Dermis blood vessel endothelial cell (primary cell): ENCODE measurements around the gene DCLRE1A. TPM values are rescaled to one million over a fixed set of nuclear protein-coding genes. Genes with fewer than 3 reads are reported as not detected.

Experiments
- DNase-seq: peaks from one replicate; pipeline ENCODE4 v3.0.0; 2010
- total RNA-seq: library from RNA; depleted of rRNA; stranded (reverse); fragments of >200 nt; gene quantifications from 2 replicates; pipeline ENCODE4 v1.2.3, GENCODE V29; 2014

Gene DCLRE1A
- 8.0 and 12.3 TPM in 2 replicates for total RNA-seq

DNA sequence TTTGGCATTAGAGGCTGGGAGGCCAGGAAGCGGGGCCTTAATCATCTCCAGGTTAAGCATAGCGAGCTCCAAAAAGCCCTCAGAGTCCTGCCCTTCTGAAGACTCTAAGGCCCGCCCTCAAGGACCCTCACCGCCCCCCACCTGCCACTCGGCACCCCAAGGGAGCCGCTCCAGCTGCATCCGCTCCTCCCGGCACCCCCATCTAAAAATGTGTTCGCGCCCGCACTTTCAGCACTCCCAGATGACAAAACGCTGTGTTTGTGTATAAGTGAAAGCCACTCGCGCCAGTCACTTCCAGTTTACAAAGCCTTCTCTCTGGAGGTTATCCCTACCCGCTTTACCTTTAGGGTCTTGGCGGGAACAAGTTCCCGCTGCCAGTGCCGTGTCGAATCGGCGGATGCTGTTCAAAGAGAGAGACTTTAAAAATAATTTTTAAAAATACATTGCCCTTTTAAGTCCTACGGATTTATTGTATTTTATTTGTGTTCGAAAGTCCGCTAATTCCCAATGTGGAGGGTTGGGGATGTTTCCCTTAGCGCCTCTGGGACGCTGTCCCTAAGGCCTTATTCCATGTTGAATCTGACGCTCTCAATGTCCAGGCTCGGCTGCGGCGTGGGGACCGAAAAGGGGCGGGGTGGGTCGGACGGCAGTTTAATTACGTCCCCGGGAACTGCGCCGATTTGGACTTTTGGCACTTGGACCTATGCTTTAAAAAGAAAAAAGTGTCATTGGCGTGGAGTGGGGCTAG lies at the start of gene DCLRE1A, which contains the start of gene NHLRC2:
Gene DCLRE1A, minus strand, starts transcription at position 70 of the 748 bp plus-strand sequence. CDS start 900 bp downstream, outside the sequence.
Gene NHLRC2, plus strand, starts transcription at position 649 of the 748 bp plus-strand sequence. CDS start 212 bp downstream, outside the sequence.
- peak; percentile 88 for DNase-seq

DNA sequence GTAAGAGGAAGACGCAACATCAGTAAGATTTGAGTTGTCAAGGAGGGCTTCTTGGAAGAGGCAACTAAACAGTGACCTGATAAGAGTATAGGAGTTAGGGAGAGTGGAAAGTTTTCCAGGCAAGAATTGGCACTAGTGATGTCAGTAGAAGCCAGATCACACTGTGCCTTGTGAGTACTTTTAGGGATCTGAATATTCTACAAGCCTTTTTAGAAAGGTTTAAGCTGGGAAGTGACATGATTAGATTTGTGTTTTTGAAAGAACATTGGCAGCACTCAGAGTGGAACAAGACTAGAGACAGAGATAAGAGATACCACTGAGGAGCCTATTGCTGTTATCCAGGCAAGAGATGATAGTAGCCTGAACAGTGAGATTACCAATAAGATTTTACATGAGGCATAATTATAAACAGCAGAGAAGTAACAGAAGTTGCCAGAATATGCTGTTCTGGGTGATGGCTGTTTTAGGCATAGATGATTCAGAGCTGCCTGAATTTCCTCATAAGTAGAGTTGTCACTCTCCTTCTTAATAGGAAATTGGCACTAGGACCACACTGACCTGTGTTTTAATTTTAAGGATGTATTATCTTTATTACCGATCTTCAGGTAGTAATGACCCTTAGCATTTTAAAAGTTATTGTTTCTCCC lies 46.2 kb upstream of the DCLRE1A start:
- DNase-seq: no peak

DNA sequence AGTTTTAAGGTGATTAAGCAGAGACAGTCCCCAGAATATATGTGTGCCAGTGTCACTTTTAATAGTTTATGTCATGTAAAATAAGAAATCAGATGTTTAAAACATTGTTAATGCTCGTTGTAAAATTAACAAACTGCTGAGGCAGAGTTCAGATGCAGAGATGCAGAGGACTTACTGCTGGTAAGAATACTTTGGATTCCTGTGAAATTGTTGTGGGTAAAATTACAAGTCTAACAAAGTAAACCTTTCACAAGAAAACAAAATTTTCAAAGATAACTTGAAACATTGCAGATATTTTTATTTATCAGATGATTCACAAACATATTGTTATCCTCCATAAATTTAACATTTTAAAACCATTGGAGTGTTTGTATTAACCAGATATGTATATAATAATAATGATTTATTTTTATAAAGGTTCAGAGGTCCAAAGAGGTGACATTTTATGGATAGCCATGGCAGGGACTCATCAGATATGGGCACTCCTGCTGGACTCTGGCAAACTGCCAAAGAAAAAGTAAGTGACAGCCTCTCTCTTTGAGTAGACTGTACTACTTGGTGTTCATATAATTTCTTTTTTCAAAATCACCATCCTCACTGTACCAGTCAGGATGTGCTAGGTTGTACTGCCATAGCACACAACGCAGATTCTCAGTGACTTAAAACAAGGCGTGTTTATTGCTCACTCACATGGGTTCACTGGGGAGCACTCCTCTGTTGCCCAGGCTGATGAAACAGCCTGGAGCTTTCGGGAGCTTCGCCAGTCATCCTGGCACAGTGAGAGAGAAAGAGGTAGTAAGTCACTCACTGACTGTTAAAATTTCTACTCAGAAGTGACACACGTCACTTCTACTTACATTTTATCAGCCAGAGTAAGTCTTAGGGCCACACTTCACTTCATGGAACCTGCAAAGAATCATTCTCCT lies 44.1 kb upstream of the DCLRE1A start:
- DNase-seq: no peak

DNA sequence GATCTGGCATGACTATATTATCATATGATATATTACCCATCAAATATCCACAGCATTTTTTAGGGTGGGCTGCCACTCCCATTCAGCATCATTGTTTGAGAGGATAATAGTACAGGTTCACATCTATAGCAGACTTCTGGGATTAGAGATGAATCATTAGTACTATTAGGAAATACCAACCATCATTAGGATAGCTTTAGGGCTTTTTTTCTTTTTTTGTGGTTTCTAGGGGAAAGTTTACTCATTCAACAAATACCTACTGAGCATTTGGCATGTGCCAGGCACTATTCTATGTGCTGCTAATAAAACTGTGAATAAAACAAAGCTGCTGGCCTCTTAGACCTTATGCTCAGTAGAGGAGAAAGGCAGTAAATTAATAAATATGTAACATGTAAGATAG lies 41.1 kb upstream of the DCLRE1A start:
- peak; percentile 30 for DNase-seq

DNA sequence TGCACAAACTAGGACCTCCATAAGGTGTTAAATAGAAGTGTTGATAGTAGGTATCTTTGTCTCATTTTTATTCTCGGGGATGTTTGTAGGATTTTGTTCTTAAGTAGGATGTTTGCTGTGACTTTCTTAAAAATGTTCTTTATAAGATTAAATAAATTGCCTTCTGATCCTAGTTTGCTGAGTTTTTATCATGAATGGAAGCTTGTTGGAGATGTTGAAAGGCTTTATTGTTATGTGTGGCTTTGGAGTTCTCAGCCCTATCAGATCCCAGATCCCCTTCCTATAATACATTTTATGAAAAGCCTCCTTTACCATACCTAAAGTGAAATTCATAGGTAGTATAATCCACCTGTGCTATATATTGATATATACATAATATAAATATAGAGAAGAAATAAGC lies 40.7 kb upstream of the DCLRE1A start:
- DNase-seq: no peak

DNA sequence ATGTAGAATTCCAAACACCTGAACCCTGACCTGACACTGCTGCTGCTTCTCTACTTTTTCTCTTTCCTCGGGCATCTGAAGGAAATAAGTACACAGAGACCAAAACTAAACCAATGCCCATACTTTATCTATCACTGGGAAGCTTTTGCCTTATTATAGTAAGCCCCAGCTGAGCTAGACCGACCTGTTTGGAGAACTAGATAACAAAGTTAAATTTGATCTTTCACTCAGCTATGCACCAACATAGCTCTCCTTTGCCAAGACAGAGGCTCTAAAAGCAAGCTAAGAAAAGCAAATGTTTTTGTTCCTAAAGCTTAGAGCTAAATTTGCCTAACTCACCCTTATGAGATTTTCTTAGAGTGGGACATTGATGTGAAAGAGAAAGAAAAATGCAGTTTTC lies 39.7 kb upstream of the DCLRE1A start:
- DNase-seq: no peak

DNA sequence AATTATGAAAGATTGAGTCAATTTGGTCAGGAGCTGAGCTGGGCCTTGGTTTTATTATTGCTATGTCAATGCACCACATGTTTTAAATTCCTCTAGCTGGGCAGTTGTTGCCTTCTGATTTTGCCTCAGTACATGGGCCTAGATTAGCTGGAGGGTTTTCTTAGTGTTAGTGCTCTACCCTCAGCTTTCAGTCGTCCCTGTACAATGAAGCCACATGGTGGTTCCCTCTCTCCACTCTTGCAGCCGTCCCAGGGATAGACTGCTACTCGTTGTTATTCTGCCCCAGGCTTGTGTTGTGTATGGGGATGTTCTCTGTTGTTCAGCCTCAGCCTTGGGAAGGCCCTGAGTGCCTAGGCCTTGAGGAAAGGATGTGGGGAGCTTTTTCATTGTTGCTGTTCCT lies 37.6 kb upstream of the DCLRE1A start:
- DNase-seq: no peak

DNA sequence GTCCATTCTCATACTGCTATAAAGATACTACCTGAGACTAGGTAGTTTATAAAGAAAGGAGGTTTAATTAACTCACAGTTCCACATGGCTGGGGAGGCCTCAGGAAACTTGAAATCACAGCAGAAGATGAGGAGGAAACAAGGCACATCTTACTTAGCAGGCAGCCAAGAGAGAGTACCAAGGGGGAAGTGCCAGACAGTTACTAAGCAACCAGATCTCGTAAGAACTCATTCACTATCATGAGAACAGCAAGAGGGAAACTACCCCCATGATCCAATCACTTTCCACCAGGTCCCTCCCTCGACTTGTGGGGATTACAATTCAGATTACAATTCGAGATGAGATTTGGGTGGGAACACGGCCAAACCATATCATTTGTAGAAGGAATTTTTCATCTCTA lies 36.9 kb upstream of the DCLRE1A start:
- no peak for DNase-seq

DNA sequence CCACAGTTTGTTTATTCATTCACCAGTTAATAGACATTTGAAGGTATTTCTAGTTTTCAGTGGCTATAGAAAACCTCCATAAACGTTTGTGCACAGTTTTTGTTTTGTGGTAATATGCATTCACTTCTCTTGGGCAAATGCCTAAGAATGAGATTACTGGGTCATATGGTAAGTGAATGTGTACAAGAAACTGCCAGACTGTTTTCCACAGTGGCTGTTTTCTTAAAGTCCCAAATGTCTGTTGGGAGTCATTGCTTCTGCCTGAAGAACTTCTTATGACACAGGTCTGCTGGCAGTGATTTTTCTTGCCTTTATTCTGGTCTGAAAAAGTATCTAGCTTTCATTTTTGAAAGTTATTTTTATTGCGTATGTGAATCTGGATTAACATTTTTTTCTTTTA lies 36.0 kb upstream of the DCLRE1A start:
- DNase-seq: no peak

DNA sequence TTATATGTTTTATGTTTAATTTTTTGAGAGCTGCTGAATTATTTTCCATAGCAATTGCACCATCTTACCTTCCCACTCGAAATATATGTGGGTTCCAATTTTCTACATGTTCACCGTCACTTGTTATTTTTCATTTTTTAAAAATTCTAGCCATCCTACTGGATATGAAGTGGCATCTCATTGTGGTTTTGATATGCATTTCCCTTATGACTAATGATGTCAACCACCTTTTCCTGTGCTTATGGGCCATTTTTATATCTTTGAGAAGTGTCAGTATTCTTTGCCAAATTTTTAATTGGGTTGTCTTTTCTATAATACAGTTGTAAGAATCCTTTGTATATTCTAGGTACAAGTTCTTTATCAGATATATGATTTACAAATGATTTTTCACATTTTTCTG lies 28.4 kb upstream of the DCLRE1A start:
- DNase-seq: no peak

DNA sequence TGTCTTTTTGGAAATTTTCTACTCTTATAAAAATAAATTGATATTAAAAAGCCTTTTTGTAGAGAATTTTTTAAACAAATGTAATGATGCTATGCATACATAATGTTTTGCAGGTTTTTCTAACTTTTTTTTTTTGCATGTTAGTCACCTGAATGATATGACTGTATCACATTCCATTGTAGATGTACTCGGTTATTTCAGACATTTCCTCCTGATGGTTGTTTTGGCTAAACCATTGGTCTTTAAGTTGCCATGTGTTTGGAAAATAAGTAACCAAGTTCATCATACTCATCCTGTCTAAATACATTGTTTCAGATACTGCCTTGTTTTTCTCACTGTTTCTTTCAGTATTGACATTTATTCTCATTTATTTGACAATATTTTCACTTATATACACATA lies 26.4 kb upstream of the DCLRE1A start:
- DNase-seq: peak; percentile 89

DNA sequence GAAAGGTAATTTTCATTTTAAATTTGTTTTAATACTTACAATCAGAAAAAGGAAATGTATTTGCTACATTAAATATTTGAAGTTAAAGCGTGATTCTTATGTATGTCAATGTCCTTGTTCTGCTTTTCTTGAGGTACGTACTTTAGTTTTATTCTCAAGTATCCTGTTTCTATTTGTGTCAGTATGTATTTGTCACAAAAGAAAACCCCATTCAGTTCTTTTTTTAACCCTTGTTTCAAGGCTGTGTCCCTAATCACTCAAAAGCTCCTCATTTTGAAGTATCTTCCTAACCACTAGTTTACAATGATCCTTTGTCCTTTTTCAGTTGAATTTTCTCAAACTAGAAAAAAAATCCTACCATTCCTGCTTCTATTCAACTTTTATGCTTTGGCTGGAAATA lies 25.8 kb upstream of the DCLRE1A start:
- no peak for DNase-seq

DNA sequence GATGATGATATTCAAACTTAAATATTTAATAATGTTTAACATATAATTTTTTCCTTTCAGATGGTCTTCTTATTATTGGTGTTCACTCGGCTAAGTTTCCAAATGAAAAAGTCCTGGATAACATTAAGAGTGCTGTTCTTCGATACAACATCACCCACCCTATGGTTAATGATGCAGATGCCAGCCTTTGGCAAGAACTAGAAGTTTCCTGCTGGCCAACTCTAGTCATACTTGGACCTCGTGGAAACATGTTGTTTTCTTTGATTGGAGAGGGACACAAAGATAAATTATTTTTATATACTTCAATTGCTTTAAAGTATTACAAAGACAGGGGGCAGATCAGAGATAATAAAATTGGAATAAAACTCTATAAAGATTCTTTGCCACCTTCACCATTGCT lies 22.6 kb upstream of the DCLRE1A start:
- DNase-seq: no peak

DNA sequence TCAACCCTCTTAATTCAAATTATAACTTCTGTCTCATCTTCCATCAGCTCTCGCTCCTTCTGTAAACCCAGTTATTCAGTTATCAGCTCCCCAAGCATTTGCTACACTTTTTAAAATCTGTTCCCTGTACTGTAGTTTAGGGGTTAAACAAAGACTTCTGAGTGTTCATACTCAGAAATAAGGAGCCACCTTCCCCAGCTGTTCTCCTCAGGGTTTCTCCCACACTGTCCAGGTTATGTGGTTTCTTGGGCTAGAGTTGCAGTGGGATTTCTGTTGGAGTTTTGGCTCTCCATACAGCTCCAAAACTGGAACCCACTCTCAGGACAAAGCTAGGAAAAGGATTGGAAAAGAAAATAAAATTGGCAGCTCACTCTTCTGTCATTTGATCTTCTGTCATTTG lies 21.3 kb upstream of the DCLRE1A start:
- no peak for DNase-seq

DNA sequence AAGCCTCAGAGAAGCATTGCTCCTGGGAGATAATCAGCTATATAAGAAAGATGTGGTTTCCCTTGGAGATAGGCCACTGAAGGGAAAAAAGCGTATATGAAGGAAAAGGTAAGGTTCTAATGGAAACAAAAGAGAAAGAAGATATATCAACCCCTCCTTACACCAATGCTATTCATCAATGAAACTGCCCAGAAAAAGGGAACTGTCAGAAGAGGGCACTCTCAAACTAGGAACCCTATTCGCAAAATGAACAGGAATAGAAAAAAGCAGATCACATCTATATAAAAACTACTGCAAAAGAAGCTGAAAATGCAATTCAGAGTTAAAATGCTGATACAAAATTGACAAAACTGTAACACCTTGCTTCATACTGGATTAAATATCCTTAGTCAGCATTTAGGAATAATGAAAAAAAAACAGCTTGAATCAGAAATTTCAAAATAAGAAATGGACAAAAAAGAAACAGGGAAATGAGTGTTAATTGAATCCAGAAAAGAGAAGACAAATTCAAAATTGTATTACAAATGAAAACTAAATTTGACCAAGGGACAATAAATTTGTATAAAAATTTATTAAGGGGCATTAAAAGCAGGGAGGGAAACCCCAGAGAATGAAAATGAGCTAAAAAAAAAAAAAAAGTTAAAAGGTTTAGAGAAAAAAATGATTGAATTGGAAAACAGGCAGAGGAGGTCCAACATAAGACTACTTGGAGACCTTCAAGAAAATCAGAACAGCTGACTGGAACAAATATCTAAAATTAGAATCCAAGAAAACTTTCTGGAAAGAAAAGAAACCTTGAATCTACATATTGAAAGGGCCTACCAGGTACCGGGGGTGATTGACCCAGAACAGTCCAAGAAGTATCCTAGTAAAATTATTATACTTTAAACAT lies 18.5 kb upstream of the DCLRE1A start:
- peak; percentile 43 for DNase-seq

DNA sequence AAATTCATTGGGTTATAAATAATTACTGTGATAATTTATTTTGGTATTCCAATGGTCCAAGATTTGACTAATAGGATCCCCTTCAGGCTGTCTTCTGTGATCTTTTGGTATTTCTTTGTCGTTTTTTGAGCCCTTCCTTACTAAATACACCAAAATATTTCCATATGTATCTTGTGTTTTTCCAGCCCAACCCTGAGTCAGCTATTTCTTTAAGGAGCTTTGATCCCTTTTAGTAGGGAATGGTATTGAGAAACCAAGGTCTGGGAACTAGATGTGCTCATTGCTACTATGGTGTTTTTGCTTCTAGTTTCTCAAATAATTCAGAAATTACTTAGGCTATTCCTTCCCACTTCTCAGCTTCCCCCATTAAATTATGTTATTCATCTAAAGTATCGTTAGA lies 15.9 kb upstream of the DCLRE1A start:
- no peak for DNase-seq

DNA sequence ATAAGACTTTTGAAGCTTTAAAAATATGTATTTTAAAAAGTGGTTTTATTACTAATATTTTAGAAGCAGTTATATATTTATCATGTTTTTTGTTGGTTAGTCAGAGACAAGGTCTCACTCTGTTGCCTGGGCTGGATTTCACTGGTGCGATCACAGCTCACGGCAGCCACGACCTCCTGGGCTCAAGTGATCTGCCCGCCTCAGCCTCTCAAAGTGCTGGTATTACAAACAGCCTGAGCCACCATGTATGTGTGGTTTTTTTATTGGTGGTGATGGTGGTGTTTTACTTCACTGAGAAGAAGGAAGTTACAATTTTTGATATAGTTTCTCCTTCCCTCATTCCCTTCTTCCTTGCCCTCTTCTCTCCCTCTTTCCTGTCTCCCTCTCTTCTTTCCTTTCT lies 14.0 kb upstream of the DCLRE1A start:
- no peak for DNase-seq

DNA sequence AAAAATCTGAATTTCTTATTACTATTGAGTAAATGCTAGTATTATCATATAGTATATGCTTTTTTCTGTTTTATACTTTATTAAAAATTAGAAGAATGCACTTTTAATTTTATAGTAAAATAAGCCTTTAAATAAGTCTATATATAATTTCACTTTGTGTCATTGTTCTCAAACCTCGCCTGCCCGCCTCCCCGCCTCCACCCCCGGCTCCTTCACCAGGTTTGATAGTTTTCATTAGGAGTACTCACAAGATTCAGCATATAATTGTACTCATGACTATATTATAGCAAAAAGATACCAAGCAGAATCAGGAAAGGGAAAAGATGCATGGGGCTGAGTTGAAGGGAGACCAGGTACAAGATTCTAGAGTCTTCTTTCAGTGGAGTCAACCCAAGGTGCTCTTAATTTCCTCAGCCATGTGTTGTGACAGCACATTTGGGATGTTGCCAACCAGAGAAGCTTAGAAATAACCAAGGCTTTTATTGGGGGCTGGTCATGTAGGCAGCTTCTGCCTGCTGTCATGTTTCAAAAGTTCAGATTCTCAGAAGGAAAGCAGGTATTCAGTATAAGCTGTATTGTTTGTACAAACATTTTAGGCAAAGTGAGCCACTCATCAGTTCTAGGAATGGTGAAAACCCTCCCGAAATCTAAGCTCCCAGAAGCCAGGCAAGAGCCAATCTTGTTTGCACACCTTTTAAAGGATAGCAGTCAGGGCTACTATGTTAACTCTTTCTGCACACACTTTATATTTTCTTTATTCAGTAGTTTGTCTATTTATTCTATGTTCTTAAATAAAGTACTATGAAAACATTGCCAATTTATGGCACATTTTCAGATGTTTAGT lies 12.9 kb upstream of the DCLRE1A start:
- DNase-seq: no peak

DNA sequence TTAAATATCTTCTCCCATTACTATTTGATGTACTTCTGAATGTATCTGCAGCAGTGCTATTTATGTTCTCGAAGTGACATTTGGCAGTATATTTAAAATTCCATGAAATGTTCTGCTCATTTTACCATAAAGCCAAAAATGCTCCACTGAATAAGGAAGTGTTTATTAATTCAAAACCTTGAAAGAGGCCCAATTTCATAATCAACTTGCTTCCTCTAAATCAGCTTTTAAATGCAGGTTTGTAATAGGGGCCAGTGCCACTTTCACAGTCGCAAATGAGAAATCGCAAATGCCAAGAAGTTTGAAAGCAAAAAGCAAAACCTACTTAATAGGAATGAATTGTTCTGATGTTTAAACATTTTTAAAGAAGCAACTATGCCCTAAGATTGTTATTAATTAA lies 12.0 kb upstream of the DCLRE1A start:
- DNase-seq: no peak

DNA sequence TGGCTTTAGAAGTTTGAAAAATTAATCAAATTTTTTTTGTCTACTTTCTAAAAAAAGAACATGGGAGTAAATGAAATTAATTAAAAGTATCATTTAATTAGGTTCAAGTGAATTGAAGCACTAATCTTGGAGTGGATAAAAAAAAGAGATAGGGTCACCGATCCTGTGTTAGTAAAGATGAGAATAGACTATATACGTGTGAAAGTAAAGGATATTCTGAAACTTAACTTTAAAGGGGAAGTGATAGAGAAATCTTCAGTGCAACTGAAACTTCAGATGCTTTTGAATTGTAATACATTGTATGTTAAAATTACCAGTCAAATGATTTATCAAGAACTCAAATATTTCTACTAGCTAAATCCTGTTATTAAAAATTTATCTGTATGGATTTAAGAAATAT lies 5.4 kb upstream of the DCLRE1A start:
- no peak for DNase-seq

DNA sequence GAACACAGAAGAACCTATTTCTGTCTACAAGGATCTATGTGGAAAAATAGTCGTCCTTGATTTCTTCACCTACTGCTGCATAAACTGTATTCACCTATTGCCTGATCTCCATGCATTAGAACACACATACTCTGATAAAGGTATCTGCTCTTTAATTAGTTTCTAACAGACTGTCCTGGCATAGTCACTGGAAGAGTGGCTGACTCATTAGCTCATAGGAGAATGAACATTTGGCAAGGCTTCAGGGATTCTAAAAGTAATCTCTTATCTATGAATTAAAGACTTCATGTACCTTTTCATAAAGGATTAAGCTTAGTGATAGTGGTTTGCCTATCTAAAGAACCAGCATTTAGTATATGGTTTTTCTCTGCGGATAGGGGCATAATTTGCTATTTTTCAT lies 4.7 kb upstream of the DCLRE1A start:
- peak; percentile 58 for DNase-seq
